GM12865 (cell line): ENCODE measurements around the gene FRMD8.

Experiments
- DNase-seq: peaks from one replicate; pipeline ENCODE4 v3.0.0; 2010; ENCODE audit warnings: low read depth
- H3K4me3 ChIP-seq: 2 replicates; pipeline ENCODE4 v1.5.1; 2011; ENCODE audit warnings: mild to moderate bottlenecking, low read depth, low read length, control low read depth
- TF ChIP-seq, protein P1 (sequence below): IDR thresholded peaks from 2 replicates; pipeline ENCODE4 v1.5.1; 2011; ENCODE audit warnings: low read length, control low read depth, low read depth, inconsistent platforms; ENCODE audit not compliant: insufficient read depth; ENCODE audit errors: missing control alignments

FRMD8 gene

DNA sequence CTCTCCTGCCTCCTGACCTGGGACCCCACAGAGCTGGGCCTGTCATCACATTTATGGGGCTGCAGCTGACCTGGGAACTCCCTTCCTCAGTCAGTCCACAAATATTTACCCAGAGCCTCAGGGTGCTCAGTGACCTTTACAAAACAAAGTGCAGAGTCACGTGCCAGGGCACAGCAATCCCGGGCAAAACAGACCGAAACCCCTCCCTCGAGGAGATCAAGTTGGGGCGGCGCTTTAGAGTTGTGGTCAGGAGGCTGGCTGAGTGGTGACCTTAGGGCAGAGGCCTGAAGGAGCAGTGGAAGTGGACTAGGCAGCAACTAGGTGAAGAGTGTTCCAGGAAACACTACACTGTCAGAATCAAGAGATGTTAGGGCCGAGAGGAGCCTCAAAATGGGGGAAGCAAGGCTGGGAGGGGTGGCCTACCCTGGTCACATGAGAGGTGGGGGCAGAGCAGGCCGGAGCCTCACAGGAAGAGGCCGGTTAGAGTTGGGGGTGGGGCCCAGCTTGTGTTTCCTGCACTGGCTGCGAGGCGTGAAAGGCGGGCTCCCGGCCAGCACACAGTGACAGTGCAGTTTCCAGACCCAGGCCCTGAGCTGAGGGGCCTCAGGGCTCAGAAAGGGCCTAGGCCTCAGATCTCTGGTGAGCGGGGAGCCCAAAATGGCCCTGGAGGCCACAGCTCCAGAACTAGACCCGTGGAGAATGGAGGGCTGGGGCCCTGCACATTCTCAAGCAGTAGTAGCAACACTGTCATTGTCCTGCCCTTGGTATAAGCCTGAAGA lies 32.4 kb downstream of the FRMD8 start:
- DNase-seq, result peak; percentile 98
- TF ChIP-seq, protein P1, sequence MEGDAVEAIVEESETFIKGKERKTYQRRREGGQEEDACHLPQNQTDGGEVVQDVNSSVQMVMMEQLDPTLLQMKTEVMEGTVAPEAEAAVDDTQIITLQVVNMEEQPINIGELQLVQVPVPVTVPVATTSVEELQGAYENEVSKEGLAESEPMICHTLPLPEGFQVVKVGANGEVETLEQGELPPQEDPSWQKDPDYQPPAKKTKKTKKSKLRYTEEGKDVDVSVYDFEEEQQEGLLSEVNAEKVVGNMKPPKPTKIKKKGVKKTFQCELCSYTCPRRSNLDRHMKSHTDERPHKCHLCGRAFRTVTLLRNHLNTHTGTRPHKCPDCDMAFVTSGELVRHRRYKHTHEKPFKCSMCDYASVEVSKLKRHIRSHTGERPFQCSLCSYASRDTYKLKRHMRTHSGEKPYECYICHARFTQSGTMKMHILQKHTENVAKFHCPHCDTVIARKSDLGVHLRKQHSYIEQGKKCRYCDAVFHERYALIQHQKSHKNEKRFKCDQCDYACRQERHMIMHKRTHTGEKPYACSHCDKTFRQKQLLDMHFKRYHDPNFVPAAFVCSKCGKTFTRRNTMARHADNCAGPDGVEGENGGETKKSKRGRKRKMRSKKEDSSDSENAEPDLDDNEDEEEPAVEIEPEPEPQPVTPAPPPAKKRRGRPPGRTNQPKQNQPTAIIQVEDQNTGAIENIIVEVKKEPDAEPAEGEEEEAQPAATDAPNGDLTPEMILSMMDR, result no peak
- peak overlapping the region; percentile 70 for H3K4me3 ChIP-seq

DNA sequence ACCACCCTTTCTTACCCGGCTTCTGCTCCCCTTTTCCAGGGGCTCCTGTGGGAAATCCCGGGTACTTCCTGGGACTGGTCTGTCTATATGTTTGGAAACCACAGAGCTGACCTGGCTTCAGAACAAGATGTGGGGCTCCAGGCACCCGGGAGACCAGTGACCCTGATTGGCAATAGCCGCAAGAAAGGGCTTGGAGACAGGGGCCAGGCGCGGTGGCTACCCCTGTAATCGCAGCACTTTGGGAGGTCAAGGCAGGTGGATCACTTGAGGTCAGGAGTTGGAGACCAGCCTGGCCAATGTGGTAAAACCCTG lies 33.0 kb downstream of the FRMD8 start:
- TF ChIP-seq, protein P1, result no peak
- H3K4me3 ChIP-seq, result peak overlapping the region; percentile 70
- DNase-seq, result no peak

DNA sequence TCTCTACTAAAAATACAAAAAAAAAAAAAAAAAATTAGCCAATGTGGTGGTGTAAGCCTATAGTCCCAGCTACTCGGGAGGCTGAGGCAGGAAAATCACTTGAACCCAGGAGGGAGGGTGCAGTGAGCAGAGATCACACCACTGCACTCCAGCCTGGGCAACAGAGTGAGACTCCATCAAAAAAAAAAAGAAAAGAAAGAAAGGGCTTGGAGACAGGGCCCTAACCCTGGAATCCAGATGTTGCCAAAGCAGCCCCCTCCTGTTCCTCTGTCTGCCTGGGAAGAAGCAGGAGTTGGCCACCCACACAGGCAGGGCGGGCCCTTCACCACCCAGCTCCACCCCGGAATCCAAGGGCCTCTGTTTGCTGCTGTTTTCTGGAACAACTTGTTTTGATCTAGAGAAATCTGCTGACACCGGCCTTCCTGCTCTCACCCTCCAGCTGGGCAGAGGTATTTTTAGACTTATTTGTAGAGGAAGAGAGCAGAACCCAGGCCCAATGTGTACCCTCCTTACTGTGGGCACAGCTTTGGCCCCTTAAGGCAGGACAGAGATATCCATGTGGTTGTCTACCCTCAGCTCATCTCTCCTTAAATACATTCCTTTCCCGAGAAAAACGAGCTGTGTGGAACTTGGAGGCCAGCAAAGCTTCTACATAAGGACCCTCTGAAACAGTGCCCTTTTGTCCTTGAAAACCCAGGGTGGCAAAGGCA lies 33.5 kb downstream of the FRMD8 start:
- peak; percentile 85 for DNase-seq
- TF ChIP-seq, protein P1, result no peak
- H3K4me3 ChIP-seq, result peak overlapping the region; percentile 70

- H3K4me3 ChIP-seq, result peak overlapping the region; percentile 70
- DNase-seq, result no peak
- TF ChIP-seq, protein P1, result no peak
Measured at GRCh38 chr11:65420506-65420905, 34.1 kb downstream of the FRMD8 start.

DNA sequence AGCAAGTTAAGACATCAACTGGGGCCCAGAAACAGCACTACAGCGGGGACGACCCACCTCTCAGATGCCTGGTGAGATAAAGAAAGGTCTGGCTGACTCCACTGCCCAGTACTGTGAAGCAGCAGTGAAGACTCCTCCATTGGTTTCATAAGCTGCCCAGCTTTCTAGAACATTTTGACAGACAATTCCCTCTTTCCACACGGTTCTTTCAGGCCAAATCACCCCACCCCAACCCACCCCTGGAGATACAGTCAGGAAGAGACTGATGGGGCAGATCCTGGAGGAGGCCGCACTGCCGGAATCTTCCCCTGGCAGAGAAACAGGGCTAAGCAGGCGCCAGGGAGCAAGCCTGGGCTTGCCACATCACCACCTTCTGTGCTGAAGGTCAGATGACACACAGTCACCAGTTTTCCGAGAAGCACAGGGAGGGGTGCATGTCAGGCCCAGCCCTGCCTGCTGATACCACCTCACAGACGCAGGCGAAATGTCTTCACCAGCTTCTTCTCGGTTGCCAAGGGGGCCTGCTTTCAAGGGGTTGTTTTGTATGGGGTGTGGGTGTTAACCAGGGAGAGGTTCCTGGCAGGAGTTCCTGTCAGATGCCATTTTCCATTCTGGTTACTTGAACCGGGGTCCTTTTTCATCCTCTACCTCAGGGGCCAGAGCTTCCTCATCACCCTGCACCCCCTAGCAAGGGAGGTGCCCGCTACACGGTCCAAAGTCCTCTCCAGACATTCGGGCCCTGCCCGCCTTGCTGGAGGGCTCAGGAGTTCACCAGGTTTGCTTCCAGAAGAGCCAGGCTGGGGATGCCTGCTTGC lies 34.7 kb downstream of the FRMD8 start:
- peak overlapping the region; percentile 70 for H3K4me3 ChIP-seq
- TF ChIP-seq, protein P1, result no peak
- DNase-seq, result peak; percentile 93

DNA sequence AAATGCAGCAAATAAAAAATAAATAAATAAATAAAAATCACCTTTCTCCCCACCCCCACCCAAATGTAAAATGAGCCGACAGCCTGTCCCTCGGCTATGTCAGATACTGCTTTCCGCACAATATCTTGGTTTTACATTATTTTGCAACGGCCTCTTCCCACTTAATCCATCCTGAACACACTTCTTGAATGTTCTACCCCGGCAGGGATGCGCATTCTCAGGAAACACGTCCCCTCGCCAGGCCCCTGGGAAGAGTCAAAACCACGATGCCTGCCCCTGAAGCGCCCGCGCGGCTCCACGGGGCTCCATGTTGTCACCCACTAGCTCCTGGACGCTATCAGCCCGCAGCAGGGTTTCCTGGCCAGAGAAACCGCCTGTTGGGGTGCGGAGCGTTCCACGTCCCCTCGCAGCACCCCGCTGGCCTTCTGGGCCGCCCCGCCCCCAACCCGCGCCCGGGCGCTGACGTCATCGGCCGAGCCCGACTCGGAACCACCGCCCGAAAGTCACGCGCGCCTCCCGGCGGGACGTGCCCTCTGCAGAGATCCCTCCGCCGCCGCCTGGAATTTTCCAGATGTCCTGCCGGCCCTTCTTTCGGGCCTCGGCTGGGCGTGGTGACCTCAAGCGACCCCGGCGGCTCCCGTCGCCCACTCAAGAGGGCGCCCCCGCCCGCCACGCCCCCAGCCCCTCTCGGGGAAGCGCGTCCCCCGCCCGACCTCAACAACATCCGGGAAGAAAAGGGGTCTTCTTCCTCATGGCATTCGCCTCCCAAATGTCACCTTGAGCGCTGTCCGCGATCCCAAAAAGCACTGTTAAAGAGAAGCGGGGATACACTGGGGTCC lies 35.6 kb downstream of the FRMD8 start:
- H3K4me3 ChIP-seq, result peak overlapping the region; percentile 70
- peak; percentile 99 for DNase-seq
- TF ChIP-seq, protein P1, result no peak
